K562 (cell line): ENCODE measurements around the gene COL23A1.

Experiments
- CTCF ChIP-seq, 3 experiments: IDR thresholded peaks in 2 of 3; conservative IDR thresholded peaks in 1 of 3; 2 replicates each; pipeline ENCODE4 v1.5.1; 2011 to 2012; ENCODE audit warnings: low read length in 3 of 3, mild to moderate bottlenecking in 3 of 3, control low read depth in 2 of 3, improper control_type of control experiment in 1 of 3, inconsistent platforms in 1 of 3, low read depth in 1 of 3, mixed read lengths in 1 of 3, moderate library complexity in 1 of 3; ENCODE audit not compliant: insufficient read depth in 2 of 3
- EGR1 ChIP-seq: fragments of 450-650 bp; conservative IDR thresholded peaks from 2 replicates; pipeline ENCODE4 v1.6.1; 2017; ENCODE audit warnings: mild to moderate bottlenecking
- ELK1 ChIP-seq: sonication (generic); formaldehyde crosslinking; IDR thresholded peaks from 2 replicates; pipeline ENCODE4 v1.8.1; 2022; ENCODE audit warnings: missing genetic modification reagents
- FIP1L1 ChIP-seq: fragments of 200-400 bp; formaldehyde crosslinking; IDR thresholded peaks from 2 replicates; pipeline ENCODE4 v1.6.1; 2018; ENCODE audit warnings: mild to moderate bottlenecking, low read depth, low read length; ENCODE audit not compliant: poor library complexity, severe bottlenecking
- MTA3 ChIP-seq: fragments of 450-650 bp; formaldehyde crosslinking; IDR thresholded peaks from 2 replicates; pipeline ENCODE4 v1.6.1; 2017; ENCODE audit warnings: mild to moderate bottlenecking, borderline replicate concordance
- POLR2AphosphoS2 ChIP-seq: IDR thresholded peaks from 2 replicates; pipeline ENCODE4 v1.6.1; 2012; ENCODE audit warnings: low read length, improper control_type of control experiment
- SIX5 ChIP-seq, 2 experiments: IDR thresholded peaks; 2 replicates each; pipeline ENCODE4 v1.6.1; 2011; ENCODE audit warnings: low read length in 2 of 2, borderline replicate concordance in 1 of 2, low read depth in 1 of 2, mild to moderate bottlenecking in 1 of 2, moderate library complexity in 1 of 2; ENCODE audit not compliant: insufficient read depth in 1 of 2
- ZNF717 ChIP-seq: fragments of 250-450 bp; sonication (Bioruptor Pico); IDR thresholded peaks from 2 replicates; pipeline ENCODE4 v1.5.0; 2021

GRCh38 chr5:178349075-178349511 lies 241.1 kb downstream of the COL23A1 start:
- TF ChIP-seq SIX5 (IDR thresholded peaks at IDR 0.05; ENCODE audit: borderline replicate concordance in 1 of 2, insufficient read depth in 1 of 2, low read depth in 1 of 2, low read length in 2 of 2) (no peak), EGR1 (no peak), CTCF (IDR thresholded peaks at IDR 0.05 in 2 of 3, conservative IDR thresholded peaks at IDR 0.05 in 1 of 3; ENCODE audit: insufficient read depth in 2 of 3, low read depth in 1 of 3, low read length in 3 of 3) (no peak), MTA3 (no peak), POLR2AphosphoS2 (no peak), FIP1L1 (no peak), ZNF717 (CRISPR knock-in tag) (no peak), ELK1 (CRISPR knock-in tag) (no peak)
